Hypothalamus (tissue), 51 donors: ENCODE data around the gene CMC2.

Experiments
- DNase-seq, 51 donors: peaks; one replicate each; lab custom pipeline; 2025; lab: John Stamatoyannopoulos, UW

CMC2 gene

DNA sequence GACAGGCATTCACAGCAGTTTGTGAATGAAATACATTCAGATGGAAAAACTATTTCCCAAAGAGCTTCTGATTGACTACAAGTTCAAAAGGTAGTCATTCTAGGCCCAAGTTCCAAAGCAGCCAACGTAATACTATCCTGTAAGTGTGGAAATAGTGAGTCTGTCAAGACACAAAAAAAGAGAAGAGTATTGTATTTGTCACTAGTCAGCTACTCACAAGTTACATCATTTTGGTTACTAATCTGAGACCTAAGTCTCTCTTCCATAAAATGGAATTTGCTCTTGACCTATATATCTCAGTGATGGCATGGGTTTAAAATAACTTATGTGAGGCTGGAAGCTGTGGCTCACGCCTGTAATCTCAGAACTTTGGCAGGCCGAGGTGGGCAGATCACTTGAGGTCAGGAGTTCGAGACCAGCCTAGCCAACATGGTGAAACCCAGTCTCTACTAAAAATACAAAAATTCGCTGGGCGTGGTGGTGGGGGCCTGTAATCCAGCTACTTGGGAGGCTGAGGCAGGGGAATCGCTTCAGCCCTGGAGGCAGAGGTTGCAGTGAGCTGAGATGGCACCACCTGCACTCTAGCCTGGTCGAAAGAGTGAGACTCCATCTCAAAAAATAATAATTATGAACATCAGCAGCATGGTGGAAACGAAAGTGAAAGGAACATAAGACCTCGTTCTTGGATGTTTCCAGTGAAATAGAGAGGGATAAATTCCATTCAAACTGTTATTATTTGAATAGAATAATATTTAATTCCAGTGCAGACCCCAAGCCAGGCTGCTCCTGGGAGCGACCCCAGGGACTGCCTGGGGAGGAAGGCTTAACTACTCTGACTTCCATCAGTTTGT lies 2.9 kb downstream of the CMC2 start:
- no peak for DNase-seq

DNA sequence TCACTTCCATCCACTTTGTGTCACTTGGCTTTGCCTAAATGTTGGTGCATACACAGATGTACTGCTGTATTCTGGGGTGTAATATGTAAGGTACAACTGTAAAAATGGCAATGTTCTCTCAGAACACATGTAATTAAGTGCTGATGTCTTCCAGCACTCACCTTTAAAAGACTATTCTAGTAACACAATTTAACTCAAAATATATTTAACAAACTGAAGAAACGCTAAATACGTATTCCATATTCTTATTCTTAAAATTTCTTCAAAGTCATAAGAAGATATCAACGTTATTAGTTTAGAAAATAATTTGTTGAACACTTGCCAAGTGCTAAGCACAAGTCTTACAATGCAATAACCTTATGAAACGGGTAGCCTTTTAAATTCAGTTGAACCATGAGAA lies 3.6 kb downstream of the CMC2 start:
- DNase-seq: no peak

DNA sequence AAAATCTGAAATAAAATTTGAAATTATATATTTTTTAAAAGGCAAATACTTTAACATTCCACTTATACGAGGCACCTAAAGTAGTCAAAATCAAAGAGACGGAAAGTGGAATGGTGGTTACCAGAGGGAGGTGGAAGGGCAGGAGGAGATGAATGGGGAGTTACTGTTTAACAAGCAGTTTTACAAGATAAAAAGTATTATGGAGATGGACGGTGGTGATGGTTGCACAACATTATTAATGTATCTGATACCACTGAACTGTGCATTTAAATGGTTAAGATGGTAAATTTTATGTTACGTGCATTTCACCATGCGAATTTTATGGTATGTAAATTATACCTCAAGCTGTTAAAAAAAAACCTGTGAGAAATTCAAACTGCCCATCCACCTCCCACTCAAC lies 5.4 kb downstream of the CMC2 start:
- no peak for DNase-seq

DNA sequence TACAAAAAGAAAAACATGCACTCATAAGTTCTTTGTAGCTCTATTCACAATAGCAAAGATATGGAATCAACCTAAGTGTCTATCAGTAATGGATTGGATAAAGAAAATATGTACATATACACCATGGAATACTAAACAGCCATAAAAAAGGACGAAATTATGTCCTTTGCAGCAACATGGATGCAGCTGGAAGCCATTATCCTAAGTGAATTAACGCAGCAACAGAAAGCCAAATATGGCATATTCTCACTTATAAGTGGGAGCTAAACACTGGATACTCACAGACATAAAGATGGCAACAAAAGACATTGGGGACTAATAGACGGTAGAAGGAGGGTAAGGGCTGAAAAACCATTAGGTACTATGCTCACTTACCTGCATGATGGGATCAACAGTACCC lies 5.8 kb downstream of the CMC2 start:
- DNase-seq: no peak

DNA sequence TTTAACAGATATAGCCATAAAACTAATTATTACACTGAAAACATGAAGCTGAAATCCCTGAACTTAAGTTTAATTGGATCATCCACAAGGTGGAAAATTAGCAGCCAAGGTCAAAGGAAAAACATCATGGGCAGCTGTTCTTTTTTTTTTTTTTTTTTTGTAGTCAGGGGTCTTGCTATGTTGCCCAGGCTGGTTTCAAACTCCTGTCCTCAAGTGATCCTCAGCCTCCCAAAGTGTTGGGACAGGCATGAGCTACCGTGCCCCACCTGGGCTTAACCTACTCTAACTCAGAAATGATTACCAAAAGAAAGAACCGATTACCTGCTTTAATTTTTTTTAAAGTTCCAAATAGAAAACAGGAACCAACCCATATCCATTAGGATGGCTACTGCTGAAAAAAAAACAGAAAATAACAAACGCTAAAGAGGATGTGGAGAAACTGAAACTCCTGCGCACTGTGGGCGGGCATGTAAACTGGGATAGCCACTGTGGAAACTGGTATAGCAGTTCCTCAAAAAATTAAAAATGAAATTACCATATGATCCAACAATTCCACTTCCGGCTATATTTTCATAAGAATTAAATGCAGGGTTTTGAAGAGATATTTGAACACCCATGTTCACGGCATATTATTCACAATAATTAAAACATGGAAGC lies 8.6 kb downstream of the CMC2 start:
- no peak for DNase-seq

DNA sequence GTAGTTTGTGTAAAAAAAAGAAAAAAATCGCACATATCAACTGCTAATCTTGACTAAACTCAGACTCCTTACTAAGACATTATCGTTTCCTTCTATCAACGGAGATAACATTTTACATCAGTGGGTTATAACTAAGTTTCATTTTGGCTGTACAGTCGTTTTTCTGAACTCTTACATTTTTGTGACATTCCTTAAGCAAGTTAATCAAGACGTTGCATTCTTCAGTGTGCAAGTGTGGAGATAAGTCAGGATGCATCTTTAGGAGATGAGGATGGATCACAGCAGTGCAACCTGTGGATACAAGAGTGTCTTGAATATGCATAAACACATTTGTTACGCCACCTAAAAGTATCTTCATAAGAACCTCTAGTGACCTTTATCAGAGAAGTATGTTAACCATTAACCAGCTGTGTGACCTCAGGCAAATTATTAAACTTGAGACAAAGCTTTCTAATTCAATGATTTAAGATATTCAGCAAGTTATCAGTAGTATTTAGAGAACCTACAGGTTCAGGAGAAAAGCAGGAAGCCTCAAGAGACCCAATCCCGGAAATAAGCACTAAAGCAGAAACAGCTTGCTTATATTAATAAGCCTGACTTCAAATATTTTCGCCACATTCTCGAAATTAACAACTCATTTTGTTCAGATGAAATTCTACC lies 9.4 kb downstream of the CMC2 start:
- DNase-seq: no peak

DNA sequence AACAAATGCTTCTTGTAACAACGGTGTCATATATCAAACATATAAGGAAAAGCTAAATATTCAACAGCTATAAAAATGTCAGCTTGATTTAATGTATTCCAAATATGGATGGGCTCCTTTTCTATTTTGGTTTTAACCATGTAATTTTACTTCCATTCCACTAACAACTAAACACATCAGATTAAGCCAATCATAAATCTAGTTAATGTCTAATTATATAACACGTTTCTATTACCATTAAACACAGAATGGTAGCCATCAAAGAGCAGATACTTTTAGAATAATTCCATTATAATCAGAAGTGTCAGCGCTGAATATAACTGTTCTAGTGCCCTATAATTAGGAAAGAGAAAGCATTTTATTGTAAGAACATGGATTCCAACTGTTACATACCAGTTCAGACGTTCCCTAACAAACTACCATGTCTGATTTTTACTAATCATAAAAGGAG lies 10.0 kb downstream of the CMC2 start:
- DNase-seq: no peak

DNA sequence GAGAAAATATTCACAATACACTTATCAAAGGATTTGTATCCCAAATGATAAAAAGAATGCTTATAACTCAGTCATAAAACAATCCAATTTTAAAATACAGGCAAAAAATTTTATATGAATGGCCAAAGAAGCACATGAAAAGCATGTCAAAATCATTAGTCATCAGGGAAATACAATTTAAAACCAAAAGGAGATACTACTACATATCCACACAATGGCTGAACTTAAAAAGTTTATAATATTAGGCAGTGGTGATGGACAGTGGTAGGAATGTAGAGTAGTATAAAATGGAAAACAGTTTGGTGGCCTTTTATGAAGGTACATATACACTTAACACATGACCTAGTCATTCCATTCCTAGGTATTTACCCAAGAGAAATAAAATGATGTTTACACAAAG lies 12.2 kb downstream of the CMC2 start:
- DNase-seq: no peak

DNA sequence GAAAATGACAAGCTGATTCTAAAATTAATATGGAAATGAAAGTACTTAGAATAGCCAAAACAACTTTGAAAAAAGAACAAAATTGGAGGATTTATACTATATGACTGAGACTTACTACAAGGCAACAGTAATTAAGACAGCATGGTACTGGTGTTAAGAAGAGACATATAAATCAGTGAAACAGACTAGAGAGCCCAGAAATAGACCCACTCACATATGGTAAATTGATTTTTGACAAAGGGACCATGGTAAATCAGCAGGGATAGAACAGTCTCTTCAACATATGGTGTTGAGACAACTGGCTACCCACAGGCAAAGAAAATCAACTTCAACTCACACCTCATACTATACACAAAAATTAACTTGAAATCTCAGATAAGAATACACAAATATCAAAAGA lies 12.9 kb downstream of the CMC2 start:
- DNase-seq: no peak

DNA sequence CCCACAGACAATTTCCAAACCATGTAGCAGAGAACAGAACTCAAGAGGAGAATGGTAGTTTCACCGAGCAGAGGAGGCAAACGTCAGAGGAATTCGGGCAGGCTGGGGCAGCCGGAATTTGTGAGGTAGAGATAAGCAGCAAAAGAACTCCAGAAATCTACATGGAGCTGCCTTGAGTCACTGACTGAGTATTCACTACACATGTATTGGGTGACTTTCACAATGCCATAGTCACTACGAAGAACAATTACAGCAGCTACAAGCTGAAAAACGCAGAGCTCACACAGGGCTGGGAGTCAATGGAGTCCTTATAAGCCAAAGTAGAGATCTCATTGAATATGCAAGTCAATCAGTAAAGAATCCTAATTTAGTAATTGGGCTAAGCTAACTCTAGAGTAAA lies 13.4 kb downstream of the CMC2 start:
- DNase-seq: peak in 3 of 51 donors; percentile 4 to 50 (median 18)

DNA sequence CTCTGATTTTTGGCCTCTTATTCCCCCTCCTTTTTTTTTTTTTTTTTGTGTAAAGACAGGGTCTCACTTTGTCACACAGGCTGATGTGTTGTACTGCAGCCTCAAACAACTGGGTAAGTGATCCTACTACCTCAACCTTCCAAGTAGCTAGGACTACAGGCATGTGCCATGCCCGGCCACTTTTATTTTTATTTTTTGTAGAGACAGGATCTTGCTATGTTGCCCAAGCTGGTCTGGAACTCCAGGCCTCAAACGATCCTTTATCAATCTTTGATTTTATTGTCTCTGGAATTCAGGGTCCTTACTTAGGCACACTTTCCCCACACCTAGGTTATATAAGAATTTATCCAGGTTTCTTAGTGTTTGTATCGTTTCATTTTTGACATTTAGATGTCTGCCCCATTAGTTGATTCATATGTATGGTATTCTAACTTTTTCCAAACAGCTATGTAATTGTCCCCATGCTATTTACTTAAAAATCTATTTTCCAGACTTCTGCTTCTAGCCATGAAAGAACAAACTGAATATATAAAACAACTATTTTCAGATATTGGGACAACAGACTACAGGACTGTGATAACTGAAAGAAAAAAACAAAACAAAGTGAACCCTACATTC lies 13.9 kb downstream of the CMC2 start:
- no peak for DNase-seq

DNA sequence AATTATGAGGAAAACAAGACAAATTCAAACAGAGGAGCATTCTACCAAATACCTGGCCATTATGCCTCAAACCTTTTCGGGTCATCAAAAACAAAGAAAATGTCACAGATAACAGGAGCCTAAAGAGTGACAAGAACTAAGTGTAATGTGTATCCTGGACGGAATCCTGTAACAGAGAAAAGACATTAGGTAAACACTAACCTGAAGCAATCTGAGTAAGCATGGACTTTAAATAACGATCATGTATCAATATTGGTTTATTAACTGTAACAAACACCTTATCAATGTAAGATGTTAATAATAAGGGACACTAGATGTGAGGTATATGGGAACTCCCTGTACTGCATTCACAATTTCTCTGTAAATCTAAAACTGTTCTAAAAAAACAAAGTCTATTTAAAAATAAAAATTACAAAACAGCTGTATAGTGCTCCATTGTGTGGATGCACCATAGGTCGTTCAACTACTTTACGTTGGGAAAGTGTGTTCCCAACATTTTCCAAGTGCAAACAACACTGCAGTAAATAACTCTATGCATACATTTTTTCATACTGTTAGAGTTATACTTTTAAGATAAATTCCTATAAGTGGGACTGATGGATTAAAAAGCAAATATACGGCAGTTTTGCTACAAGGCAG lies 14.8 kb downstream of the CMC2 start:
- no peak for DNase-seq

DNA sequence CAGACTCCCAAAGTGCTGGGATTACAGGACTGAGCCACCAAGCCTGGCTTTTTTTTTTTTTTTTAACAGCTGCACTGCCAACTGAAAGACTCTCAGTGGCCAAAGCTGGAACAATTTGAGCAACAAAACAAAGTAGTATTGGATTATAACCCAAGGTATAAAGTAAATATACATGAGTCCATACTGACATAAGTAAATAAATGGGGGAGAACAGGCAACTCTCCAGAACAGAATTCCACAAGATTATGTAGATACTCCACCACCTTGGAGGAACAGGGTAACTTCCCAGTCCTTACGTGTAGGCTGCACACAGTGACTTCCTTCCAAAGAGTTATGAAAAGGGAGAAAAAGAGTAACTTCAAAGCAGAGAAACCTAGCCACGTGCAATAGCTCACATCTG lies 15.7 kb downstream of the CMC2 start:
- DNase-seq: no peak

DNA sequence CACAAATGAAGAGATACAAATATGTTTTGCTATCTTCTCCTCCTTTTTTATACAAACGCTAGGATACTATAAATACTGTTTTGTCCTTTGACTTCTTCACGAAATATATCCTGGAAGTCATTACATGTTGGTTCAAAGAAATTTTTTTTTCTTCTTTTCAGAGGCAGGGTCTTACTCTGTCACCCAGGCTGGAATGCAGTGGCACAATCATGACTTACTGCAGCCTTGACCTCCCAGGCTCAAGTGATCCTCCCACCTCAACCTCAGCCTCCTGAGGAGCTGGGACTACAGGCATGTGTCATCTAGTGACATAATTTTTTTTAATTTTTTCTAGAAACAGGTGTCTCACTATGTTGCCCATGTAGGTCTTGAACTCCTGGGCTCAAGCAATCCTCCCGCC lies 16.1 kb downstream of the CMC2 start:
- no peak for DNase-seq

DNA sequence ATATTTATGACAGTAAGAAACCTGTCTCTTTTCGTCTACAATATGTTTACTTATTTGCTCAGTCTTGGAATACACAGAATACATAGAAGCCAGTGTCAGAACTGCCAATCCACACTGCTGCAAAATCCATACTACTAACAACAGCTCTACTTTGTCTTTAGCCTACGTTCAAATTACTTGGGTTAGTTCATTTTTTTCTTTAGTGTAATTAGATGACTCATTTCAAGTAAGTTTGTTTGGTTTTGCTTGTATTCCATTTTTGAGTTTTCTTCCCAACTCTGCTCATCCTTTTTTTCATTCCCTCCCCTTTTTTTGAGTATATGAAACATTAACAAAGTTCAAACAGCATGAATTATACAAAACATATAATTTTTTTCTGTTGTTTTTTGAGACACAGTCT lies 16.9 kb downstream of the CMC2 start:
- DNase-seq: no peak

DNA sequence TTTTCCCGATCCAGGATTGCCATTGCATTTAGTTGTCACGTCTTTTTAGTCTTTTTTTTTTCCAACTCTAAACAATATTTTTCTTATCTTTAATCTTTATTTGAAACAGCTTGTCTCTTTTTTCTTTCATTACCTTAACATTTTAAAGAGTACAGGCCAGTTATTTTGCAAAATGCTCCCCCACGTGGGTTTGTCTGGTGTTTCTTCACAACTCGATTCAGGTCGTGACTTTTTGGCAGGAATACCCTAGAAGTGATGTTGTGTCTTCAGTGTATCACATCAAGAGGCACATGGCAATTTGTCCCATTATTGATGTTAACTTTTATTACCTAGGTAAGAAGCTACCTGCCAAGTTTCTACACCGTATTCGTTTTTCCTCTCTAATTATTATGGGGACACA lies 17.9 kb downstream of the CMC2 start:
- DNase-seq: no peak

DNA sequence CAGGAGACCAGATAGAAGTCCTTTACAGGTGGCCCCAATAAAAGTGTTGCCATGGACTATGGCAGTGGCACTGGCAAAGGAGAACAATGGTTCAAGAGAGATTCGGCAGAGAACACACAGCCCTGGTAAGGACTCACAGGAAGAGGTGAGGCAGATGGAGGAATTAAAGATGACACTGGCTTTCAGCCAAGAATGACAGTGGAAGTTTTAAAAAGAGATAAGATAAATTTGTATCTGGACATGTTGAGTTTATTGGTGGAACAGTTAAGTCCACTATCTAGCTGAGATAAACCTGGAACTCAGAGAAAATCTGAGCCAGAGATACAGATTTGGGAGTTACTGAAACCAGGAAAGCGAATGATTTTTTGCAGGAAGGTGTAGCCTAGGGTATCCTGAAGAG lies 20.1 kb downstream of the CMC2 start:
- DNase-seq: no peak

DNA sequence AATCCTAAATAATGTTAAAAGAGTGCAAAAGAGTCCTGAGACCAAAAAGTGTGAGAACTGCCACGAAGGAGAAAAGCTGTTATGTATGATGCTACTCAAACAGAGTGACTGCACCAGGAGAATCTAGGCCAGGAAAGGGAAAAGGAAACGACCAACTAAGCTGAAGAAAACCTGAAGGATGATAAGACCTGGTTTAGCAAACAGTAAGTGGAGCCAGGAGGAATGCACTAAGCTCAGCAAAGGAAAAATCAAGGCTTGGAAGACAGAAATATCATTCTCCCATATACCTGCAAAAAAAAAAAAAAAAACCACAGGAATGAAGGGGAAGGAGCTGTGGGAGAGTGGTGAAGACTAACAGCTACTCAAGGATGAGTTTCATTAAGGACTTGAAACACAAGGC lies 21.1 kb downstream of the CMC2 start:
- no peak for DNase-seq

DNA sequence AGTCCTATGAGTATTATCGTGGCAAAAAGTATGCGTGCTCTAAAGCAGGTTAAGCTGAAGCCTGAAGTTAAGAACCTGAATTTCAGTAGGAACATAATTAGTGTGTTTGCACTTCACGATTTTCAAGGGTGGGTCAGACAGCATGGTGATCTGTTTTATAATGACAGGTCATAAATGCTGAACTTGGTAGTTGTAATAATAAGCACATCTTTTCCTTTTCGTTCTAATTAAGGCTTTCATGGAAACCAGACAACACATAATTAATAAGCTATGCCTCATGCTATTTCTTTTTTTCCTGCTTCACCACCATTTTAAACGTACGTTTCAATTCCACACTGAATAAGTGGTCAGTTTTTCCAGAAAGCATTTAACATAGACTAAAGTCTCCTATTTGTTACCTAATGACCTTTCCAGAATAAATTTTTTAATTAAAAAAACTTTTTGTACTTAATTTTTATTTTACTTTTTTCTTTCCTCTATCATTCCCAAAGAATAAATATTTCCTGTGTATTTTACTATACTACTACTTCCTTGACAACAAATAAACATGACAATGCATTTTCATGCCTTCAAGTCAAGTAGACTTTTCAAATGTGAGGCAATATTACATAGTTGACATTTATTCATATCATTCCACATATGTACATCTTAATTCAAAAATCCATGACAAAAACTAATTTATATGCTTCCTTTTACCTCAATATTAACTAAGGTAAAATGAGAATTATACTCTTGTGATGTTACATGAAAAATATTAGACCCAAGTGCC lies 22.4 kb downstream of the CMC2 start:
- DNase-seq: no peak

DNA sequence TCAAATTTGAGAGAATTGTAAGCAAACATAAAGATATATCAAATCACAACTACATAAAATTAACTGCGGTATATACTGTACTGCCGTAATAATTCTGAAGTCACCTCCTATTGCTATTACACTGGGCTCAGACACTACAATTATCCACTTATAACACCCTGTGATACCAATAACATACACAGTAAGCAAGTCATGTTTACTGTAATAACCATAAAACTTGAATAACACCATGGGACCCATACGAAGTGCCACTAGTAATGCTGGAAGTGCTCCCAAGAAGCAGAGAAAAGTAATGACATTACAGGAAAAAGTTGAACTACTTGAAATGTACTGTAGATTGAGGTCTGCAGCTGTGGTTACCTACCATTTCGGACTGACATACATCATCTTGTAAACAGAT lies 24.0 kb downstream of the CMC2 start:
- no peak for DNase-seq
